ENCODE data around the gene KAT2A. TPM values are rescaled to one million over a fixed set of nuclear protein-coding genes. Genes with fewer than 3 reads are reported as not detected.
A peak's percentile ranks its signal among the peaks of the same experiment; 100 is the strongest.

Gene KAT2A
- total and polyA plus RNA-seq, 4 donors = 18.8 to 56.8 (median 32.7) TPM

GRCh38 chr17:42136654-42137051 is 15.5 kb upstream of the KAT2A start:
- WGBS, 2 donors = 78 to 88% methylated on average over 3 of the region's 3 CpGs
- no peak for ATAC-seq (ENCODE audit: insufficient read depth, low FRiP score)
- Histone ChIP-seq H3K36me3 (ENCODE audit: control insufficient read depth in 4 of 4, insufficient read depth in 4 of 4, low read length in 4 of 4) (peaks cover 0 to 8% (median 1%) of the 10 kb centered on the region in 4 donors), H3K4me1 (ENCODE audit: control insufficient read depth in 5 of 5, insufficient read depth in 5 of 5, low read length in 5 of 5) (peaks cover 20 to 44% (median 36%) of the 10 kb centered on the region in 5 donors), H3K9me3 (ENCODE audit: control insufficient read depth in 4 of 4, insufficient read depth in 3 of 4, low read length in 3 of 4) (no peaks in the 10 kb centered on the region), H3K27me3 (ENCODE audit: control insufficient read depth in 3 of 3, insufficient read depth in 3 of 3, low read length in 2 of 3) (no peaks in the 10 kb centered on the region), H3K4me3 (no peak overlapping the region), H3K27ac (ENCODE audit: low read depth in 1 of 2, low read length in 1 of 2) (peak overlapping the region; percentile 78 to 86), H3K9ac (ENCODE audit: insufficient read depth in 1 of 2, low read length in 2 of 2) (no peak overlapping the region)
- no peak for TF ChIP-seq CTCF (IDR thresholded peaks at IDR 0.05; ENCODE audit: control extremely low read depth, extremely low read depth)
- DNase-seq = no peak

DNA sequence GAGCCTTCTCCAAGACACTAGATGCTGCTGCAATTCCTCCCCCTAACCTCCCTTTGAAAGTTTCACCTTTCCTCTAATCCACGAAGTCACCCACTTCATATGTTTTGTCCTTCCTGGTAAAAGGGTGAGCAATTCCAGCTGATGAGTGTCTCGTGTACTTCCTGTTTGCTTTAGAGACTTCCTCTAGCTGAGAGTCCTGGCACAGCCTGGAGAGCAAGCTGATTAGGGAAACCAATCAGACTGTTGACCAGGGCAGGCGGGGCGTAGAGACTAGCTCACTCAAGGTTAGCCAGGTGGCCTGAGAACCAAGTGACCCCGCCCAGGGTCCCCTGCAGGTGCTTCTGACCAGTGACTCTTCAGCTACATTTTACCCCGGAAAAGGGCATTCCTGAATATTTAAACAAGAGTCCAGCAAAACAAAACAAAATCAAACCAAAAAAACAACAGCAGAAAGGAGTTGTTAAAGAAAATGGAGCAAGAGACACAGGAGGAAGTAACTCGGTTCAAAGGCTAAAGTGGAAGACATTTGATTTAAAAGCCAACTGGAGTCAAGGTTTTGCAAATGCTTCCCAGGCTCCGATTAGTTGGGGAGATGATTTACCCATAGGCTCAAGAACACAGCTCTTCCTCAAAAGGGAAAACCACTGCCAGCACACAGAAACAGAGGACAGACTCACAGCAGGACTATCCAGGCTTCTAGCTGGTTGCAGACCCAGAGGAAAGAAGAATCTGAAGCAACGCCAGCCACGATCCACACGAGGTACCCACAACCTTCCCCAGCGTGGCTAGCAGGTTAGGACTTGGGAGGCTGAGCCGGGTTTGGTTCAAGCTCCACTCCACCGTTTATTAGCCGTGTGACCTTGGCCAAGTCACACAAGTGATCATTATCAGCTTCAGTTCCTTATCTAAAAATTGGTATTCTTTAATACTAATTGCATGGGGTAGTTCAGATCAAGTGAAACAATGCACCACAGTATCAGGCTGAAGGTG is 14.8 kb upstream of the KAT2A start:
- H3K36me3 ChIP-seq (ENCODE audit: control insufficient read depth in 4 of 4, insufficient read depth in 4 of 4, low read length in 4 of 4) = peaks cover 0 to 2% (median under 1%) of the 10 kb centered on the region in 4 donors
- no peak for TF ChIP-seq CTCF (IDR thresholded peaks at IDR 0.05; ENCODE audit: control extremely low read depth, extremely low read depth)
- H3K4me1 ChIP-seq (ENCODE audit: control insufficient read depth in 5 of 5, insufficient read depth in 5 of 5, low read length in 5 of 5) = peaks cover 20 to 44% (median 31%) of the 10 kb centered on the region in 5 donors
- H3K27me3 ChIP-seq (ENCODE audit: control insufficient read depth in 3 of 3, insufficient read depth in 3 of 3, low read length in 2 of 3) = no peaks in the 10 kb centered on the region
- peak overlapping the region; percentile 86 to 90 for H3K27ac ChIP-seq (ENCODE audit: low read depth in 1 of 2, low read length in 1 of 2)
- no peak overlapping the region for H3K4me3 ChIP-seq
- no peak overlapping the region for H3K9ac ChIP-seq (ENCODE audit: insufficient read depth in 1 of 2, low read length in 2 of 2)
- 33 to 37% methylated on average over 15 of the region's 15 CpGs for WGBS, 2 donors
- no peaks in the 10 kb centered on the region for H3K9me3 ChIP-seq (ENCODE audit: control insufficient read depth in 4 of 4, insufficient read depth in 3 of 4, low read length in 3 of 4)
- ATAC-seq (ENCODE audit: insufficient read depth, low FRiP score) = peak; percentile 84
- peak; percentile 51 to 87 (median 63) for DNase-seq

DNA sequence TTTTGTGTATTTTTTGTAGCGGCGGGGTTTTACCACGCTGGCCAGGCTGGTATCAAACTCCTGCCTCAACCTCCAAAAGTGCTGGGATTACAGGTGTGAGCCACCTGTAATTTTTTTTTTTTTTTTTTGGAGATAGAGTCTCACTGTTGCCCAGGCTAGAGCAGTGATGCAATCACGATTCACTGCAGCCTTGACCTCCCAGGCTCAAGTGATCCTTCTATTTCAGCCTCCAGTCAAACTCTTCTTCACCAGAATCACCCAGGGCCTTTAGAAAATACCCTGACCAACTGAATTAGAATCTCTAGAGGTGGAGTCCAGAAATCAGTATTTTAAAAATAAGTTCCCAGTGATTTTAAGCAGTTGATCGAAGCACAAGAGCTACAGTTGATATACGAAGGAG is 14.0 kb upstream of the KAT2A start:
- Histone ChIP-seq H3K4me3 (no peak overlapping the region), H3K36me3 (ENCODE audit: control insufficient read depth in 4 of 4, insufficient read depth in 4 of 4, low read length in 4 of 4) (peaks cover 0 to 8% (median 1%) of the 10 kb centered on the region in 4 donors), H3K4me1 (ENCODE audit: control insufficient read depth in 5 of 5, insufficient read depth in 5 of 5, low read length in 5 of 5) (peaks cover 20 to 49% (median 36%) of the 10 kb centered on the region in 5 donors), H3K27me3 (ENCODE audit: control insufficient read depth in 3 of 3, insufficient read depth in 3 of 3, low read length in 2 of 3) (no peaks in the 10 kb centered on the region), H3K9ac (ENCODE audit: insufficient read depth in 1 of 2, low read length in 2 of 2) (no peak overlapping the region), H3K9me3 (ENCODE audit: control insufficient read depth in 4 of 4, insufficient read depth in 3 of 4, low read length in 3 of 4) (no peaks in the 10 kb centered on the region), H3K27ac (ENCODE audit: low read depth in 1 of 2, low read length in 1 of 2) (peak overlapping the region; percentile 86 to 90)
- no peak for TF ChIP-seq CTCF (IDR thresholded peaks at IDR 0.05; ENCODE audit: control extremely low read depth, extremely low read depth)
- WGBS, 2 donors = 69 to 79% methylated on average over 6 of the region's 6 CpGs
- DNase-seq = no peak
- ATAC-seq (ENCODE audit: insufficient read depth, low FRiP score) = no peak

All from lung (tissue), 12 donors.